Left forelimb (tissue), 1 donor: ENCODE results near the gene ATP6V0D1.

Experiments
- DNase-seq: peaks from one replicate; pipeline ENCODE4 v3.0.0-alpha.2; 2018; ENCODE audit warnings: low spot score

ATP6V0D1 gene

DNA sequence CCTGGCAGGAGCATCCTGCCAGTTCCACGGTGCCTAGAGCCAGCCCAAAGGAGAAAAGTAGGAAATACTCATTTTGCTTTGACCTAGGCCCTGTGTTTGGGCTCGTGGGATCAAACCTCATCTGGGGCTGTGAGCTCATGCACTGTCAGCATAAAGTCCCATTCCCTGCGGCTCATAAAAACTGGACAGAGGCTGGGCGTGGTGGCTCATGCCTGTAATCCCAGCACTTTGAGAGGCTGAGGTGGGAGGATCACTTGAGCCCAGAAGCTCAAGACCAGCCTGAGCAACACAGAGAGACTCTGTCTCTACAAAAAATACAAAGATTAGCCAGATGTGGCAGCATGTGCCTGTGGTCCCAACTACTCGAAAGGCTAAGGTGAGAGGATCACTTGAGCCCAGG, 17.9 kb downstream of the ATP6V0D1 start:
- no peak for DNase-seq

DNA sequence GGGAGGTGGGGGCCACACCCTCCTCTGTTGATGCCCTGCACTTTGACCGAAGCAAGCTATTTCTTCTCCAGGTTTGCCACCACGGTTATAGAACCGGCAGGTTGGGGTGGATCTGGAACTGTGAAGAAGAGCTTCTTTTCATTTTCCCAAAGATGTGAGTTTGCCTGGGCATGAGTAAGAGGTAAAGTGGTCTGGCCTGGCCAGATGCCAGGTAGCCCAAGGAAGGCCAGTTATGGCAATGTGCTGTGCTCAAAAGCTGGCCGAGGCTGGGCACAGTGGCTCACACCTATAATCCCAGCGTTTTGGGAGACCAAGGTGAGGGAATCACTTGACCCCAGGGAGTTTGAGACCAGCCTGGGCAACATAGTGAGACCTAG, 18.7 kb downstream of the ATP6V0D1 start:
- DNase-seq: no peak

DNA sequence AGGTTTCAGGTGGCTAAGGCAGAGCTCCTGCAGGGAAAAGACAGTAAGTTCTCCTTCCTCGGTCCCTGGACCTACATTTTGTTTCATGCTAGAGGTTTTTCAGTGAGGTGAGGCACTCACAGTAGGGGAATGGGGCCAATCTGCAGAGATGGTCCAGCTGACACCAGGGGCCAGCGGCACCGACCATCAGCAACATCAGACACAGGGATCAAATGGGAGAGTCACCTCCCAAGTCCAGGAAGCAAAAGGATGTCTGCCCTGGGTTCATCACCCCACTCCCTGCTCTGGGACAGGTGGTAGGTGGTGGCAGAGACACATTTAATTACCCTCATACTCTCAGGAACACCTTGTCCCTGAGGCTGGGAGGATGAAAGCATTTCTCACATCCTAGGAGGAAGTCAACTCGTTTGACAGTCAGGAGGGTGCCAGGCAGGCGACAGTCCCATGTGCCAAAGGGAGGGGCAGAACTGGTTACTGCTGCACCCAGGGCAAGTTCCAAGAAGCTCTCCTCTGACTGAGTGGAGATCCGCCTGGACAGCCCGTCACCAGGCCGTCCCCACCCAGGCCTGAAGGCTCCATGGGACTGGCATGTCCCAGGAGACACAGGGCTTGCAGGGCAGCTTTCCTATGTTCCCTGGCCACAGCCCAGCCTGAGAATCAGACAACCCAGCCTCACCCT, 19.2 kb downstream of the ATP6V0D1 start:
- DNase-seq: no peak

DNA sequence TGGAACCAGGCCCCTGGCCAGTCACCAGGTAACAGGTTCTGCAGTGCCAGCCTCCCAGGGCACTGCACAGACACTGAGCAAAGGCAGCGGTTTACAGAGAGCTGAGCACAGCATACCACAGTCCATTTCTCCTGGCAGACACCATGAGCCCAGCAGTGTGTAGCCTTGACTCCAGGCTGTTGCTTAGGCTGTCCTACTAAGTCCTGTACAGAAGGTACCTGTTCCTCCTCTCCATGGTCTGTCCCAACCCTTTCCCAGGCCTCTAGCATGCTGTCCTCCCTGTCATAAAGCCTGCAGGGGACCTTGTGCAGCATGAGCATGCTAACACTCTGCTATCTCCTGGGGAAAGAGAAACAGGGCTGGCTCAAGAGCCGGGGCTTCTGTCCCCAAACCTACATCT, 20.0 kb downstream of the ATP6V0D1 start:
- DNase-seq: no peak

DNA sequence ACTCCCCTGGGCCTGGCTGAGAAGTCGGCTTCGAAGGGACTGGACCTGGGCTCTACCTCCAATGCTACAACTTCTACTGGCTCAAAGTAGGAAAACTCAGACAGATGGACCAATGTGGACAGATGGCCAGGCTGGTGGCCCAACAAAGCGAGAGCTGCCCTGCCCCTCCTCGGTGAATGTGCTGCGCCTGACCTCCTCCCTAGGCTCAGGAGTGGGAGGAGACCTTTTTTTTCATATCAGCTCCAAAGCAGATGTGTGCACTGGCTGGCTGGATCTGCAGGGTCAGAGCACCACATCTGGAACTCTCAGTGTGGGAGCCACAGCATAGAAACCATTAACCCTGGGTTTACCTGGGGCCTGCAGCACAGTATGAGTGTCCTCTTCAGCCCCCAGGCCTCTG, 20.8 kb downstream of the ATP6V0D1 start:
- no peak for DNase-seq

DNA sequence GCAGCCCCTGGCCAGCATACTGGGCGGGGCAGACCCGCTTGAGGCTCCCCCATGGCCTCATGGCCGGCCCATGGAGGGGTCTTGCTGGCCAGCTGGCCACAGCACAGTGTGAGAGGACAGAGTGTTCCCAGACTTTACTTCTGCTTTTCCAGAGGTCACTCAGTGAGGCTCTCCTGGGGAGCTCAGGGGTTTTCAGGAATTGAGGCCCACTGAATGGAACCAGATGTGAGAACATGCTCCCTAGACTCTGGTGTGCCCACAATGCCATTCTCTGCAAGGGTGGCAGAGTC, 21.2 kb downstream of the ATP6V0D1 start:
- no peak for DNase-seq

DNA sequence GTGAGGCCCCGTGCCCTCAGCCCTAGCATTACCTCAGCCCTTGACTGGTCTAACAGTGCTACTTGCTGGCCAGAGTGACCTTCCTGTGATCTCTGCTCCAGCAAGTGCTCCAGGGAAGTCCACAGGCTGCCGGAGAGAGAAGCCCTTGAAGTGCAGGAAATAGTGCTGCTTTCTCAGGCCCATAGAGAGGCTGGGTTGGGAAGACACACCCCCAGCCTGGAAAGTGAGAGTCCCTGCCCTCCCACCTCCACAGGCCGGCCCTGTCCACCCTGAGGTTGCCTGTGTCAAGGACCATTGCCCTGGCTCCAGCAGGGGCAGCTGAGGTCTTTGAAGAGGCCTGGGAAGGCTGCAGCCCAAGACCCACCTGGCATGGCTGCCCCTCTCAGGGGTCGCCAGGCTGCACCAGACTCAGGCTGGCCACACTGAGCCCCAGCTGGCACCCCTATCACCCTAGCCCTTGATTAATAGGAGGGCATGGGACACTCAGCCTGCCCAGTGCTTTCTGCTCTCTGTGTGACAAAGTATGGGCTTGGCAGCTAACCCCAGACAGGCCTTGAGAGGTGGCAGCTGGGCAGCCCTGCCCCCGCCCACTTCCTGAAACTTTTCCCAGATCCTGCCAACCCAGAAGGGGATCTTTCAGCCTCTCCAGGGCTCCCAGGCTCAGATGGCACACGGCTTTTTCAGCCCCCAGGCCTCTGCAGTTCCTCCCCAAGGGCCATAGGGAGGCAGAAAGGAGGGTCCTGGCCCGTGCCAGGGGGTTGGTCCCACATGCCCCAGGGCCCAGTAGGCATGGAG, 21.7 kb downstream of the ATP6V0D1 start:
- DNase-seq: no peak

DNA sequence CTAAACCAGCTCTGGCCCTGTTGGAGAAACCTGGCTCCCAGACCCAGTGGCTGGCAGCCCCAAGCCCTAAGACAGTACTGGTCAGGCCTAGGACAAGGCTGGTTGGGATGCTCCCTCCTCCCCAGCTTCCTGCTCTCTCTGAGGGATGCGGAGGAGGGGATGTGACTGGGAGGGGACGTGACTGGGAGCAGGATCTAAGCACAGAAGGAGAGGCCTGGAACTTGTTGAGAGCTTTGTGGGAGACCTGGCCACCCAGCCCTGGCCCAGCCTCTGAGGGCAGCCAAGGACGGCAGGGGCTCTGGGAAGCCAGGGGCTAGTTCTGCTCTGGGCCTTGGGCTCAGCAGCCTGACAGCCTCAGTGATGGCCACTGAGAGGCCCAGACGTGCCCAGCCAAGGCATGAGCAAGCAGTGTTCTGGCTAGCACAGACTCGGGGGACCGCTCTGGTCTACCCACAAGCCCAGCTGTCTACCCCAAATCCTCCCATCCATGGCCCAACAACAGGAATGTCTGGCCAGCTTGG, 22.8 kb downstream of the ATP6V0D1 start:
- DNase-seq: no peak

DNA sequence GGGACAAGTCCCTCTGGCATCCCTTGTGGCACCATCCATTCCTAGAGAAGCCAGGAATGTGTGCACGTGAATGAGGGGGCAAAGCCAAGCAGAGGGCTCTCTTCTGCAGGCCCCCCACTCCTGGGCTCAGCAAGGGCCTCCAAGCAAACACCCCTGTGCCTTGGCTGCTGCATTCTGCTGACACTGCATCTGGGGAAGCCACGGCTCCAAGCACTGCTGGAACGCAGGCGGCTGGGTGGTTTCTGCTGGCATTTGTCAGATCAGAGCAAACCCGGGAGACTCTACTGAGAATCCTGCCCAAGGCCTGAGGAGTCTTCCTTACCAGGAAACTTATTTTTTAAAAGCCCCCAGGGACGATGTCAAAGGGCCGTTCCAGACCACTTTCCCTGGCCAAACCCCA, 23.3 kb downstream of the ATP6V0D1 start:
- no peak for DNase-seq

DNA sequence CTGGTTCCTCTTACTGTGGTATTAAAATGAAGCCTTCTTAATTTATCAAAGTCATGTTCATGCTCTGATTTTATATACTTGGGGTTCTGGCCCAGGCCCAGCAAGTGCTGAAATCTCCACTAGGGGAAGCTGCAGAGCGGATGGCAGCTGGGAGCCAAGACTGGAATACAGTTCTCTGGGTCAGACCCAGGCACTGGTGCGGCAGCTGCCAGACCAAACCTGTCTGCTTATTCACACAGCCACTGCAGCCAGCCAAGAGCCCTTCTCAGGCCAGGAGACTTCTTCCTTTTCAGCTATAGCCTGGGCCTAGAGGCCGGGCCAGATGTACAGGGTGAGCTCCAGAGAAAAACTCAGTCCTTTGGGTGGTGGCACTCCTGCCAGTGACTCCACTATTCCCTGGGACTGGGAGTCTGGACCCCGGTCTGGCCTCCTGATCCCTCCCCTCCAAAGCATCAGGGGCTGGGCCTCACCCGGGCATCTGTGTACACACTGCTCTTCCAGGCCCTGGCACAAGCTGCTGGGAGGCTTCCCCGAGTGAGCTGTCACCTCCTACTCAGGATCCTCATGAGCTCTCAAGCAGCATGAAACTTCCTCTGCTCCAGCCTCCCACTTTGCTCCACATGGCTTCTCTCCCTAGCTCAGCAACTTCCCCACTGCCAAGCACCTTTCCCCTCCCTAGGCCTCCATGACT, 24.4 kb downstream of the ATP6V0D1 start:
- no peak for DNase-seq

DNA sequence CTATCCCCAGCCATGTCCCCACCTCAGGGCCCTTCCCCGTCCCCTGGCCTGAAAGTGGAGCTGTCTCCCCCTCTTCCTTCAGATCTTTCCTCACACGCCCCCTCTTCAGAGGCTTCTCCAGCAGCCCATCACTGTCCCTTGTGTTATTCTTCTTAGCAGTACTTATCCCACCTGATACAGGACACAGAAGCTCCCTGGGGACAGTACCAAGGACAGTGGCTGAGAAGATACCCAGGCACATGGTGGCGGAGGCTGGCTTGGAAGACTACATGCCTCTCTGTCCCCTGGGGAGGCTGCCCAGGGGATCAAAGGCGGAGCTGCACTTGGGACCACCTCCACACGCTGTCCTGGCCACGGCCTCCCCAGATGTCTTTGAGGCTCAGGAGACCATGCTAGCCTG, 26.1 kb downstream of the ATP6V0D1 start:
- DNase-seq: no peak

DNA sequence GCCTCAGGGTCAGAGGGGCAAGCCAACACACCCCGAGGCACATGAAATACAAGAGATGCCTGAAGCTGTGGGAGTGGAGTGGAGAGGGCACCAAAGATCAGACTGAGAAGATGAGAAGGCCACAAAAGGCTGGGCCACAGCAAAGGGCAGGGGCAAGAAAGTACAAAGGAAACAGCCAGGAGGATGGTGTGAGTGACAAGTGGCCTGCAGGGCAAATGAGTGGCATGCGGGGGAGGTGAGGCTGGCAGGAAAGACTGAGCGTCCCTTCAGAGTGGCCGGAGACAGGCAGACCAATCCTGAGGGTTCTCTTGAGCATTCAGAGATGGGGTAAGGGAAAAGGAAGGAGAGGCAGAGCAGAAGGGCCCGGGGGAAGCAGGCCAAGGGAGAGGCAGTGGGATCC, 26.9 kb downstream of the ATP6V0D1 start:
- DNase-seq: no peak

DNA sequence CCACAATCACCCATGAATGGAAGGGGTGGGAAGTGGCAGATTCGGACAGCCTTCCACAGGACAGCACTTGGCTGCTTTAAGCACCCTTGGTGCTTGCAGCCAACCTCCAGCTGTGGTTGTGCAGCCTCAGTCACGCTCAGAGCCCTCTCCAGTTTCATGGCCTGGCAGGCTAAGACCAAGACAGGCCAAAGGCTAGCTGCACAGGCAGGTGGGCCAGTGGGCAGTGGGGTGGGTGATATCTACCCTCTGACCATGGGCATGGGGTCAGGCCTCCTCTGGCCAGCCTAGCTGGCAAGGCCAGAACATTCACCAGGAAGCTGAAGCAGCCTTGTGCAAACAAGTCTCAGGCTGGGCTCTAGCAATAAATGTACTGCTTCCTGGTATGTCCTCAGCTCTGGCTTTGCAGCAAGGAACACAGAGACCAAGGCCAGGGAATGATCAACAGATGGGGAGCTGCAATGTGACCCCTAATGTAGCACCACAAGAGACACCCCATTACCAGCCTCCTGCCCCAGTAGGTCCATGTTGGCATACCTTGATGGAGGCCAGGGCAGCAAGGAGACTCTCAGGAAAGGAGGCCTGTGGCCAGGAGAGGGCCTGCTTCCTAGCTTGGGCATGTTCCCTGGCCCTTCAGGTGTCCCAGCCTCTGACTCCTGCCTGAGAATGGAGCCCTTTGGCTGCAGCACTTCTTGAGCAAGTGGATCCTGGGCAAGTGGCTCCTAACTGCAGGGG, 29.1 kb downstream of the ATP6V0D1 start:
- DNase-seq: no peak

DNA sequence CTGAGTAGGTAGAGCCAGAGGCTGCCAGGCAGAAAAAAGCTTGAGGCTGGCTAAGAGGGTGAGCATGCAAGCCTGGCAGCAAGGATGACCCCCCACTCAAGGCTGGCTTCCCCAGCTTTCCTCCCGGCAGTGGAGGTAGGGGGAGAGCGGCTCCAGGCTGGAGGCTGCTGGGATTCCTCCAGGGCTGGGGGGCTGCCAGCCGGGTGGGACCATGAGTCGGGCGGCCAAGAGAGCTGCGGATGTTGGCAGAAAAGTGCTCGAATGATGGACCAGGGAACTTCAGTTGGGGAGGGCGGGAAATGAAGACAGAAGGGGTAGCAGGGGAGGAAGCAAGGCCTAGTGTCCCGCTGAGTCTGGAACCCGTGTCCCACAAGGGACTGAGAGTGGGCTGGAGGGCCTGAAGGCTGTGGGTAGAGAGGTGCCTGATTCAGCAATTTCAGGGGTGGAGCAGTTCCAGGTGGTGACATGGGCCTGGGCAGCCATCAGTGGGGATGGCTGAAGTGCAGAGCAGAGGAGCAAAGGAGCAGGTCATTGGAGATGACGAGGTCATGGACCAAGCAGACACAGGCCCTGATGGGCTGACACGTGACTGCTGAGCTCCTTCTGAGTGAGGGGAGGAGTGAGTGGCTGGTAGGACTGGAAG, 29.8 kb downstream of the ATP6V0D1 start:
- DNase-seq: no peak

DNA sequence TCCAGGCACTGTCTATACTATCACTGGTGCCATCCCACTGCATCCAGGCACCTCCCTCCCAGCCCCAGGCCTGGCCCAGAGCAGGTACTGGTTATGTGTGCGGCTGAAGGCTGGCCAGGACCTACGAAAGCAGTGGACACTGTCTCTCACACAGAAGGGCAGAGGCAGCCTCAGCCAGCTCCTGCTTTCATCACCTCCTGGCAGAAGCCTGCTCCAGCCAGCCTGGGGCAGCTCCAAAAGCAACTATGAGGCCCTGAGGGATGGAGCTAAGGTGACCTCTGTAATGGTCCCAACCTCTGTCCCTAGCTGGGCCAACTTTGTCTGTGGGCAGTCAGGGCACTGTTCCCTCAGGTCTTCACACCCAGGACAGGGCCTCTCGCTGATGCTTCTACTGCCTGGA, 31.2 kb downstream of the ATP6V0D1 start:
- no peak for DNase-seq

DNA sequence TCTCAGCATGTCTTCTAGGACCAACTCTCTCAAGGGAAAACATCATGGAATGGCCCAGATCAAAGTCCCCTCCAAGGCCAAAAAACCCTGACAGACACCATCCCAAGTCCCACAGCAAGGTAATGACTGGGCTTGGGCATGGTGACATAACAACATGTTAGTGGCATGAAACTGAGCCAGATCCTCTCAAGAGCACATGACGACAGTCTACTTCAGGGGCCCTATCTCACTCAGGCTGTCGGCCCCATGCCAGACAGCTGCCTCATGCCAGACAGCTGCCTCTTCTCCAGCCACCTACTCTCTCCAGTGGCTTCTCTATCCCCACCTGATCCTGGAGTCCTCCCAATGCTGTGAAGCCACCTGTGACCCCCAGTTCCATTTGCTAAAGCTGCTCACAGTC, 31.6 kb downstream of the ATP6V0D1 start:
- DNase-seq: no peak

DNA sequence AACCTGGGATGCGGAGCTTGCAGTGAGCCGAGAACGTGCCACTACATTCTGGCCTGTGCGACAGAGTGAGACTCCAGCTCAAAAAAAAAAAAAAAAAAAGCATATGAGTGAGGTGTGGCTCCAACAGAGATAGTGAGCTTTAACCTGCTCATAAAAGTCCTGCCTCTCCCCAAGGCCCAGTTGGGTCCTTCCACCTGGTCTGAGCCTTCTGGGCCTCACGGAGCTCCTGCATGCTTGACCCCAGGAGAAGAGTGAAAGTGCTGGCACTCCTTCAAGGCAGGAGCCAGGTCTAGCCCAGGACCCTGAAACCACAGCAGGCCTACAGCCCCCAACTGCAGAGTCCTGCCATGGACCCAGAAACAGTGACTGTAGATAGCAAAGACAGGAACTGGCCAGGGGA, 32.4 kb downstream of the ATP6V0D1 start:
- no peak for DNase-seq

DNA sequence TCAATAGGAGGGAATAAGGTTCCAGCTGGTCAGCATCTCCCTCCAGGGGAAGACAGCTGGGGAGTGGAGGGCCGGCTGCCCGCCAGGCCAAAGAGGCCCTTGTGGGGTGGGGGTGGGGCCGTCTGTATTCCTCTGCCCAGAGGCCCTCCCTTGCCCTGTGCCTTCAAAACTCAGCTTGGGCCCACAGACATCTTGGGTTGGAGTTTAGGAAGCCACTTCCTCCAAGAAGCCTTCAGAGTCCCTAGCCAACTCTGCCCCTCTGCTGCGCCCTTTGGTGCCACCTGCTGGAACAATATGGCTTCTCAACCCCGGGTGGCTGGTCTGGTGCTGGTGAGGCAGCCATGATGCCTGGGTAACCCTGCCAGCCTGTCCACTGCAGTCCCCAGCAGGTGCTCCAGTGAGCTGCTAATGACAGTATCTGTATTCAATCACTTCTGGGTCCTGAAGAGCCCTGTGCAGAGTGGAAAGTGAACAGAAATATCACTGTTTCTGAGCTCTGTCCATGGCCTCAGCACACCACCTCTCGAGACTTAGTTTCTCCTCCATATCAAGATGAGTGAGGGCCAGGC, 33.4 kb downstream of the ATP6V0D1 start:
- DNase-seq: no peak

DNA sequence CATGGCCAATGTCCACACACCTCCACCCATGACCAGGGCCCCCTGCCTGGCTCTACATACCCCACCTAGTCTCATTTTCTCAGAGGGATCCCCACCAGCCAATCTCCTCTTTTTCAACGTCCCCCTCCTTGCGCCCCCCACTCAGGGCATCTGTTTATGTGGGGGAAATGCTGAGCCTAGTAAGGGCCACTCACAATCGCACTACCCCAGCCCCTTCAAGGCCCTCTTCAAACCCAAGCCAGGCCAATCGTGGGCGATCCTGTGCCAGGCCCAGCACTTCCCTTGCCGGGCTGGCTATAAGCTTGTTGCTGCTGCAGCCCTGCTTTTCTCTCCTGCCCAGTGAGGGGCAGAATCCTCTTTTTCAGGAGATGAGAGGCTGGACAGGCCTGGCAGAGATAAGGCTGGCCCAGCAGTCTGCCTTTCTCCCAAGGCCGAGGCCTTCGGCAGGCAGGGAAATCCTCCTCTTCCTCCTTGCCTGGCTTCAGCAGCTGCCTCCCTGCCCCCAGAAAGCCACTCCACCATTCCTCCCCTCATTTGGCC, 33.9 kb downstream of the ATP6V0D1 start:
- DNase-seq: no peak

DNA sequence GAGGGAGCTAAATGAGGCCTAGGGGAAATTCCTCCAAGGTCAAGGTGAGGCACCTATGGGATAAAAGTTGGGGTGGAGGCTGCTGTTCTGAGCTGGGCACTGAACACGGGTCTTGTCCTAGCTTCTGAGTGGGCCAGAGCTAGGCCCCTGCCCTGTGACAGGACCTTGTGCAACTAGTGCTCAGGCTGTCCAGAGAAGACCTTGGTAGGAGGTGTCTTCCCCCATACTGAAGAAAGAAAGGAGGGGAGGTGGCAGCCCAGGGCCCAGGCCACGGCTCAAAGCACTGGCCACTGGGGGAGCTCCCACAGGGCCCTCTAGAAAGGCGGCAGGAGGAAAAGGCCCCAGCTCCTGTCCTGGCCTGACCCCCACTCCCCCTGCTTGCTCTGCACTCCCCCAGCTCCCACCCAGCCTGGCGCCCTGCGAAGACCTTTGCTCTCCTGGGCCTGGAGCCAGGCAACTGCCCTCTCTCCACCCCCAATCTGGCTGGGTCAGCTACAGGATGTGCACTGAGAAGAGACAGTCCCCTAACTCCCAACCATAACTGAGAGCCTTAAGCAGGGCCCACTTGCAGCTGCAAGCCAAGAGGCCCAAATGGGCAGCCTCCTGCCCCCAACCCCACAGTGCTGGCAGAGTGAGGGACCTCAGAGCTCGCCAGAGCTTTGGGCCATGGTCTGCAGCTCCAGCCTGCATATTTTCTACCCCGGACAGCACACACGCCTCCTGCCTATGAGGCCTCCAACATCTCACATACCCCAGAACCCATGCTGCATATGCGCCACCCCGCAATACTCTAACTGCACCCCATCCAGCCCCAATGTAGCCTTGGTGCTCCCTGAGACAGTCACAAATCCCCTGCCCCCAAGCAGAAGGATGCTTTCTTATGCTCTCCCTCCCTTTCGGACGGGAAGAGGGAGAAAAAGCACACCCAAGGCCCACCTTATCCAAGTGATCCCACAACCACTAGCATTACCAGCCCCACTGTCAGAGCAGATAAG, 34.7 kb downstream of the ATP6V0D1 start:
- DNase-seq: no peak
